Calu3 (cell line): ENCODE results near the gene CYTH4. TPM values are rescaled to one million over a fixed set of nuclear protein-coding genes. Genes with fewer than 3 reads are reported as not detected.

Source experiments
- BruUV-seq: library from RNA; stranded (reverse); fragments of 400-500 nt; replicated peaks from 2 replicates; lab custom pipeline; 2021; lab: Mats Ljungman, UMichigan
- CTCF ChIA-PET: fragments of 300-600 bp; sonication (Branson Sonifier 250); formaldehyde crosslinking; loops from one replicate; lab custom pipeline; 2022; ENCODE audit warnings: antibody characterized with exemption; lab: Charles Lee
- DNase-seq: peaks from one replicate; pipeline ENCODE4 v3.0.0; 2022
- H3K27ac Mint-ChIP-seq: one replicate; pipeline ENCODE4 v1.8.0; 2022; ENCODE audit warnings: mixed read lengths; ENCODE audit not compliant: unreplicated experiment
- H3K27me3 Mint-ChIP-seq: one replicate; pipeline ENCODE4 v1.8.0; 2022; ENCODE audit warnings: mixed read lengths; ENCODE audit not compliant: unreplicated experiment
- H3K36me3 Mint-ChIP-seq: one replicate; pipeline ENCODE4 v1.8.0; 2022; ENCODE audit warnings: mild to moderate bottlenecking, moderate library complexity, mixed read lengths; ENCODE audit not compliant: insufficient read depth, unreplicated experiment
- H3K4me1 Mint-ChIP-seq: one replicate; pipeline ENCODE4 v1.8.0; 2022; ENCODE audit warnings: mild to moderate bottlenecking, low read depth, mixed read lengths; ENCODE audit not compliant: unreplicated experiment
- H3K4me3 Mint-ChIP-seq: one replicate; pipeline ENCODE4 v1.8.0; 2022; ENCODE audit warnings: mild to moderate bottlenecking, low read depth, moderate library complexity, mixed read lengths; ENCODE audit not compliant: unreplicated experiment
- H3K9me3 Mint-ChIP-seq: one replicate; pipeline ENCODE4 v1.8.0; 2022; ENCODE audit warnings: low read depth, mixed read lengths; ENCODE audit not compliant: unreplicated experiment
- intact Hi-C: fragments of 100-400 bp; cut with micrococcal nuclease; formaldehyde crosslinking; loops from one replicate; pipeline ENCODE4 v1.10.0; 2022; ENCODE audit not compliant: unreplicated experiment
- total RNA-seq: library from RNA; stranded (reverse); gene quantifications from 2 replicates; pipeline ENCODE4 v1.2.3, GENCODE V29; 2022
- TF ChIP-seq, protein P1 (sequence below): fragments of 200-600 bp; IDR thresholded peaks from one replicate; pipeline ENCODE4 v1.8.0; 2022; ENCODE audit warnings: antibody characterized with exemption; ENCODE audit not compliant: unreplicated experiment

Gene CYTH4
- total RNA-seq, 1 experiment from 2014 or later: 0.38 TPM

DNA sequence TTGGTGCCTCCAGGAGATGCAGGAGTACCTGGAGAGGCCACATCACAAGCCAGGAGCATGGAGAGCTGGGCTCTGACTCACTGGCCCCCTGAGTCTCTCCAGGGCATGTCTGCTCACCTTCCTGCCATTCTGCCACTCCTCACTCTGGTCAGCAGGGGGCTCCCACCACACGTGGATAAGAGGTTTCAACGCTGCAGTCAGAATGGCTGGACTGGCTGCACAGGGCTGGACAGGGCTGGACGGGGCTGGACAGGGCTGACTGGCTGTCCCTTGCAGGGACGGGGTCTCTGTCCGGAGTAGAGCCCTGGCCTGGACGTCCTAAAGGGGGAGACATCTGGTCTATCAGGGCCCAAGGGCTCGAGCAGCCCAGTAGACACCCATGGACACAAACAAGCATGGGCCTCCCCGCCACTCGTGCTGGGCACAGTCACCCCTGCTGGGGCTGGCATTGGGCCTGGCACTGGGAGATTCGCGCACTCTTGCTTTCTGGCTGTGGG, 34.6 kb downstream of the CYTH4 start:
- H3K27me3 Mint-ChIP-seq: no peaks in the 10 kb centered on the region
- peak; percentile 92 for DNase-seq
- CTCF ChIA-PET: interaction anchor here (0.6 to 2.9 kb wide), 18 partner anchors 12 to 295 kb away, joined by 3 to 63 read pairs (median 3); partner anchors contain the start of gene RAC2
- H3K36me3 Mint-ChIP-seq: peaks cover 3% of the 10 kb centered on the region
- no peak overlapping the region for H3K4me3 Mint-ChIP-seq
- intact Hi-C loops: loop anchor here (1.0 to 2.0 kb wide), 2 partner anchors 112 to 140 kb away; no protein-coding TSS in a partner anchor
- H3K4me1 Mint-ChIP-seq: peaks cover 50% of the 10 kb centered on the region
- no peaks in the 10 kb centered on the region for H3K9me3 Mint-ChIP-seq
- TF ChIP-seq, protein P1, sequence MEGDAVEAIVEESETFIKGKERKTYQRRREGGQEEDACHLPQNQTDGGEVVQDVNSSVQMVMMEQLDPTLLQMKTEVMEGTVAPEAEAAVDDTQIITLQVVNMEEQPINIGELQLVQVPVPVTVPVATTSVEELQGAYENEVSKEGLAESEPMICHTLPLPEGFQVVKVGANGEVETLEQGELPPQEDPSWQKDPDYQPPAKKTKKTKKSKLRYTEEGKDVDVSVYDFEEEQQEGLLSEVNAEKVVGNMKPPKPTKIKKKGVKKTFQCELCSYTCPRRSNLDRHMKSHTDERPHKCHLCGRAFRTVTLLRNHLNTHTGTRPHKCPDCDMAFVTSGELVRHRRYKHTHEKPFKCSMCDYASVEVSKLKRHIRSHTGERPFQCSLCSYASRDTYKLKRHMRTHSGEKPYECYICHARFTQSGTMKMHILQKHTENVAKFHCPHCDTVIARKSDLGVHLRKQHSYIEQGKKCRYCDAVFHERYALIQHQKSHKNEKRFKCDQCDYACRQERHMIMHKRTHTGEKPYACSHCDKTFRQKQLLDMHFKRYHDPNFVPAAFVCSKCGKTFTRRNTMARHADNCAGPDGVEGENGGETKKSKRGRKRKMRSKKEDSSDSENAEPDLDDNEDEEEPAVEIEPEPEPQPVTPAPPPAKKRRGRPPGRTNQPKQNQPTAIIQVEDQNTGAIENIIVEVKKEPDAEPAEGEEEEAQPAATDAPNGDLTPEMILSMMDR: peak; percentile 95
- BruUV-seq: no TSS peak
- H3K27ac Mint-ChIP-seq: no peak overlapping the region

DNA sequence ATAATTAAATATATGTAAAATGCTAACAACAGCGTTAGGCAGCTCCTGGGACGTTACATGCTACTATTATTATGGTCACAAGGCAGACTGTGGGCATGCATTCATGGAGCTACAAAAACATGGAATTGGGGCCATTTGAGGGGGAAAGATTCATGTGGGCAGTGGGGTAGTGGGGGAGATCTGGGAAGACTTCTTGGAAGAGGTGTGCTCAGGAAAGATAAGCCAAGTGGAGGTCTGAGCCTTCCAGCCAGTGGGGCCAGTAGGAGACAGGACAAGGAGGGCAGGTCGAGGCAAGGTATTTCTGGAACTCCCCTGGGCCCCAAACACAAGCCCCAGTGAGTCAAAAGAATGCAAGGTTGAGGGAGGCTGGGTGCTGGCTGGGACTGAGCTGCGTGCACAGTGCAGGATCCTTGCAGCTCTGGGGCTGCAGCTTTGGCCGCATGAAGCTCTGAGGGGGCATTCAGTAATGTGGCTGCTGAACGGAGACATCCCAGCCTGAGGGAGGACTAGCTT, 35.4 kb downstream of the CYTH4 start:
- CTCF ChIA-PET: interaction anchor here (0.6 to 2.9 kb wide), 4 partner anchors 13 to 928 kb away, joined by 3 to 63 read pairs (median 4); no protein-coding TSS in a partner anchor
- DNase-seq: no peak
- Mint-ChIP-seq H3K9me3 (no peaks in the 10 kb centered on the region), H3K36me3 (no peaks in the 10 kb centered on the region), H3K27ac (no peak overlapping the region), H3K4me3 (no peak overlapping the region), H3K27me3 (no peaks in the 10 kb centered on the region), H3K4me1 (peaks cover 50% of the 10 kb centered on the region)
- BruUV-seq: no TSS peak
- intact Hi-C loops: loop anchor here (1.0 to 2.0 kb wide), 2 partner anchors 111 to 140 kb away; no protein-coding TSS in a partner anchor
- TF ChIP-seq, protein P1: no peak

DNA sequence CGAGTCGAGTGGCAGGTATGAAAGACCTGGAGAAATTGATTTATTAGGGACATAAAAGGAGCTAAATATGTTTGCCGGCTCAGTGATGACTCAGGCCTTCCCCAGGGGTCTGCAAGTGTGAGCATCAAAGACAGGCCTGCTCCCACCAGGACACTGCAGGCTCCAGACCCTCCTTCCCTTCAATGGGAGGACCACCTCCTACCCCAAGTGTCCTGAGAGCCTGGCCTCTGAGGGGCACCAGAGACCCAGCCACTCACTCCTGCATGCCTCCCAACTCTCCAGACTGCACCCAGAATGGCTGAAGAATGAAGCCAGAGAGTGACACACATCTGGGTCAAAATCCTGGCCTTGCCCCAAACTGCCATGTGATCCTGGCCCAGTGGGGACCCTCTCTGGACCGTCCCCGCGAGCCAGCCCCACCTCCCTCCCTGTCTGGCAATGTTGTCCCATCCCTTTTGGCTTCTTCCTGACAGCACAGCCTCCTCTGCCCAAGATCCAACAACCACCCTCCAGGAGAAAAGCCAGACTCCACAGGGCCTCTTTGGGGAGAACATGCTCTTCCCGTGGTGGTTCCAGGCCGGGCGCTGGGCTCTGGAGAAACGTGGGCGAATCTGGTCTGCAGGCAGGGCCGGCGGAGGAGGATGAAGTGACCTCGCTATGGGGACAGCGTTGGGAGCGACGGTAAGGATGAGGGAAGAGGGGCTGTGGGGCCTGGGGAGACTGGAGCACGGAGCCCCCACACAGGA, 36.2 kb downstream of the CYTH4 start:
- H3K36me3 Mint-ChIP-seq: no peaks in the 10 kb centered on the region
- intact Hi-C loops: no loop called here
- no TSS peak for BruUV-seq
- no peaks in the 10 kb centered on the region for H3K9me3 Mint-ChIP-seq
- DNase-seq: no peak
- H3K4me3 Mint-ChIP-seq: no peak overlapping the region
- H3K4me1 Mint-ChIP-seq: peaks cover 53% of the 10 kb centered on the region
- H3K27me3 Mint-ChIP-seq: no peaks in the 10 kb centered on the region
- CTCF ChIA-PET: interaction anchor here (0.8 to 2.9 kb wide), 3 partner anchors 13 to 138 kb away, joined by 3 to 63 read pairs (median 5); no protein-coding TSS in a partner anchor
- H3K27ac Mint-ChIP-seq: peak overlapping the region; percentile 4
- TF ChIP-seq, protein P1: no peak

DNA sequence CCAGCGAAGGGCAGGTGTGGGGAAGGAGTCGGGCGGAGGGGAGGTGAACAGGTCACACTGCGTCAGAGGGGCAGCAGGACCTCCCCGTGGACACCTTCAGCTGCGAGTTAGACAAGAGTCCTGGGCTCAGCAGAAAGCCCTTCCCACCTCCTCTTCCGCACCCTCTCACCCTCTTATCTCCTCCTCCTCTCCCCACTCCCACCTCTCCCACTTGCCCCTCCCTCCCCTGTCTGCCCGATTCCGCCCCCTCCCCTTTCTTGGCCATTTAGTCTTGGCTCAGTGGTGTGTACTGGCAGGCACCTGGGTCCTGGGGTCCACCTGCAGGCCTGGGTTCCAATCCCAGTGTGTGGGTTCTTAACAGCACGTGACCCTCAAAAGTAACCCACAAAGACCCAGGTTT, 37.2 kb downstream of the CYTH4 start:
- CTCF ChIA-PET: no interaction called here
- H3K4me3 Mint-ChIP-seq: no peak overlapping the region

More for the DNA sequence above, 37.2 kb downstream of the CYTH4 start:
- H3K4me1 Mint-ChIP-seq: peaks cover 53% of the 10 kb centered on the region
- no peak for DNase-seq
- no peaks in the 10 kb centered on the region for H3K36me3 Mint-ChIP-seq
- no TSS peak for BruUV-seq
- no peaks in the 10 kb centered on the region for H3K9me3 Mint-ChIP-seq
- TF ChIP-seq, protein P1: no peak
- intact Hi-C loops: no loop called here
- no peaks in the 10 kb centered on the region for H3K27me3 Mint-ChIP-seq
- H3K27ac Mint-ChIP-seq: no peak overlapping the region
